ENCODE results near the gene ANXA1.
"Not testable (repeated sequence)": the region's sequence is repeated elsewhere in the genome, so short reads cannot be mapped to it uniquely, and the experiment has no call there.

The ANXA1 gene

GRCh38 chr9:73151653-73152542, at the start of gene ANXA1:
TSS of gene ANXA1 (plus strand) at chr9:73151865. CDS start at chr9:73158536, 6,671 bp downstream.
- H3K4me3 ChIP-seq (ENCODE audit: low read depth, low read length): peak within 1 kb of the TSS; percentile 78
- DNase-seq (ENCODE audit: low read depth): peak; percentile 73
- TF ChIP-seq, protein P1, sequence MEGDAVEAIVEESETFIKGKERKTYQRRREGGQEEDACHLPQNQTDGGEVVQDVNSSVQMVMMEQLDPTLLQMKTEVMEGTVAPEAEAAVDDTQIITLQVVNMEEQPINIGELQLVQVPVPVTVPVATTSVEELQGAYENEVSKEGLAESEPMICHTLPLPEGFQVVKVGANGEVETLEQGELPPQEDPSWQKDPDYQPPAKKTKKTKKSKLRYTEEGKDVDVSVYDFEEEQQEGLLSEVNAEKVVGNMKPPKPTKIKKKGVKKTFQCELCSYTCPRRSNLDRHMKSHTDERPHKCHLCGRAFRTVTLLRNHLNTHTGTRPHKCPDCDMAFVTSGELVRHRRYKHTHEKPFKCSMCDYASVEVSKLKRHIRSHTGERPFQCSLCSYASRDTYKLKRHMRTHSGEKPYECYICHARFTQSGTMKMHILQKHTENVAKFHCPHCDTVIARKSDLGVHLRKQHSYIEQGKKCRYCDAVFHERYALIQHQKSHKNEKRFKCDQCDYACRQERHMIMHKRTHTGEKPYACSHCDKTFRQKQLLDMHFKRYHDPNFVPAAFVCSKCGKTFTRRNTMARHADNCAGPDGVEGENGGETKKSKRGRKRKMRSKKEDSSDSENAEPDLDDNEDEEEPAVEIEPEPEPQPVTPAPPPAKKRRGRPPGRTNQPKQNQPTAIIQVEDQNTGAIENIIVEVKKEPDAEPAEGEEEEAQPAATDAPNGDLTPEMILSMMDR (IDR thresholded peaks at IDR 0.05; ENCODE audit: low read depth, low read length): no peak
- TF ChIP-seq MAX (IDR thresholded peaks at IDR 0.05; ENCODE audit: low read depth, low read length): no peak
- TF ChIP-seq POLR2A (IDR thresholded peaks at IDR 0.05; ENCODE audit: extremely low read depth, insufficient read length): no peak
- TF ChIP-seq MYC (IDR thresholded peaks at IDR 0.05; ENCODE audit: low read depth, low read length): no peak

DNA sequence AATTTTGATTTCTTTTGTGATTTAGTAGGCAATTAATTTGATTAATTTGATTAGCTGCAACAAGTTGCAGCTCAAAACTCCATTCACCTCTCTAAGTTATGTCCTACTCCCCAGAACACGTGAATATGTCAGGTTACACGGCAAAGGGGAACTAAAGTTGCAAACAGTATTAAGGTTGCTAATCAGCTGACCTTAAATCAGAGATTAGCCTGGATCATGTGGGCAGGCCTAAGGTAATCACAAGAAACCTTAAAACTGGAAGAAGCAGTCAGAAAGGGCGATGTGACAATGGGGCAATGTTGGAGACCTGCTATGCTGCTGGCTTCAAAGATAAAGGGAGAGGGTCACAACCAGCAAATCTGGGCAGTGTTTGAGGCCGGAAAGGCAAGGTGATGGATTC, 47.3 kb upstream of the ANXA1 start:
- no peak for TF ChIP-seq MAX (IDR thresholded peaks at IDR 0.05; ENCODE audit: low read depth, low read length)
- no peak for TF ChIP-seq MYC (IDR thresholded peaks at IDR 0.05; ENCODE audit: low read depth, low read length)
- no peak for TF ChIP-seq POLR2A (IDR thresholded peaks at IDR 0.05; ENCODE audit: extremely low read depth, insufficient read length)
- TF ChIP-seq, protein P1 (IDR thresholded peaks at IDR 0.05; ENCODE audit: low read depth, low read length): no peak
- no peak for DNase-seq (ENCODE audit: low read depth)
- H3K4me3 ChIP-seq (ENCODE audit: low read depth, low read length): no peak overlapping the region

DNA sequence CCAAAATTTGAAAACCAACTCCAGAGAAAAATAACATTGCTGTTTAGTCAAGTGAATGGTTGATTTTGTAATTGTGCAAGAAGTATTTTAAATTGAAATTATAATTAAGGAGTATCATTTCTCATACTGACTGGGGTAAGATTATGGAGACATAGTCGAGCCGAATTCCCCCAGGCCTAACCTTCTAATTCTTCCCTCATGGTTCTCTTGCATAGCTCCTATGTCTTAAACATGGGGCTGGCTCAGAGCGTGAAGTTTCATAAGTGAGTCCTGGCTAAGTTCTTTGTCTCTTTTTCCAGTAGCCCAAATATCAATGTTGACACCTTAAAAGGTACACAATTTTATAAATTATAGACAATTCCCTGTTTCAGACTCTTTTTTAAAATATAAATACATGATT, 46.7 kb upstream of the ANXA1 start:
- DNase-seq (ENCODE audit: low read depth): no peak

GRCh38 chr9:73107489-73108069, 44.1 kb upstream of the ANXA1 start:
- not testable (repeated sequence) for H3K4me3 ChIP-seq (ENCODE audit: low read depth, low read length)
- peak; percentile 58 for DNase-seq (ENCODE audit: low read depth)
- TF ChIP-seq, protein P1 (IDR thresholded peaks at IDR 0.05; ENCODE audit: low read depth, low read length): peak; percentile 62

More for the DNA sequence above, 46.7 kb upstream of the ANXA1 start:
- TF ChIP-seq, protein P1 (IDR thresholded peaks at IDR 0.05; ENCODE audit: low read depth, low read length): no peak
- no peak for TF ChIP-seq MAX (IDR thresholded peaks at IDR 0.05; ENCODE audit: low read depth, low read length)
- no peak for TF ChIP-seq POLR2A (IDR thresholded peaks at IDR 0.05; ENCODE audit: extremely low read depth, insufficient read length)
- TF ChIP-seq MYC (IDR thresholded peaks at IDR 0.05; ENCODE audit: low read depth, low read length): no peak
- no peak overlapping the region for H3K4me3 ChIP-seq (ENCODE audit: low read depth, low read length)

DNA sequence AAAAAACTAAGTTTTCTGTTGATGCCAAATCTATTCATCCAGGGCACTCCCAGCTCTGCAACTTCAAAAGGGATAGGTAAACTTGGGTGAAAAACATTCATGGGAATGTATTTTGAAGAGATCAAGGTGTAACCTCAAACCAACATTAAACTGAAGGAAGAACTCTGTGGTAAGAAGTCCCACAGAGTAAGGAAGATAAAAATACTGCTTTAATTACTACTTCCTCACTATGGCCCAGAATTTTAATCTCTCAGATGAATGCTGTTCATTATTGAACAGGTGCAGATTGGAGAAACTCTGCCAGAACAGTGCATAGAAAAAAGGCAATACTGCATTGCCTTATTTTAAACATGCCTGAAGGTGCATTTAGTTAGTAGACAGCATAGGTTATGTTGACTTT, 37.6 kb upstream of the ANXA1 start:
- DNase-seq (ENCODE audit: low read depth): no peak
- TF ChIP-seq MAX (IDR thresholded peaks at IDR 0.05; ENCODE audit: low read depth, low read length): no peak
- no peak for TF ChIP-seq POLR2A (IDR thresholded peaks at IDR 0.05; ENCODE audit: extremely low read depth, insufficient read length)
- TF ChIP-seq, protein P1 (IDR thresholded peaks at IDR 0.05; ENCODE audit: low read depth, low read length): no peak
- TF ChIP-seq MYC (IDR thresholded peaks at IDR 0.05; ENCODE audit: low read depth, low read length): no peak
- no peak overlapping the region for H3K4me3 ChIP-seq (ENCODE audit: low read depth, low read length)
